ENCODE results near the gene ZNF516. TPM values are rescaled to one million over a fixed set of nuclear protein-coding genes. Genes with fewer than 3 reads are reported as not detected.

ZNF516 gene
- polyA plus RNA-seq, 3 donors: 5.0 to 41.9 (median 8.6) TPM

DNA sequence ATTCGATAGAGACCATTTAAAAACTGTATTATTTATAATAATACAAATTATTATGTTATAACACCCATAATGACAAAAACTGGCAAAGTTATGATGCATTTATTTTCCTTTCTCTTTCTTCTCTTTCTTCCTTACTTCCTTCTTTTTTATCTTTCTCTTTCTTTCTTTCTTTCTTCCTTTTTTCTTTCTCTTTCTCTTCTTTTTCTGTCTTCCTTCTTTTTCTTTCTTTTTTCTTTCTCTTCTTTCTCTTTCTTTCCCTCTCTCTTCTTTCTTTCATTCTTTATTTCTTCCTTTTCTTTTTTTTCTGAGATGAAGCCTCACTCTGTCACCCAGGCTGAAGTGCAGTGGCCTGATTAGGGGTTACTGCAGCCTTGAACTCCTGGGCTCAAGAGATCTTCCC lies 27.5 kb upstream of the ZNF516 start:
- H3K79me2 ChIP-seq (ENCODE audit: insufficient read depth, low read length): no peaks in the 10 kb centered on the region
- Mint-ChIP-seq H3K9me3 (peaks cover 0 to 2% (median 0%) of the 10 kb centered on the region in 7 donors), H3K27me3 (ENCODE audit: low read depth in 3 of 3) (peaks cover 0 to 5% (median 2%) of the 10 kb centered on the region in 3 donors), H3K4me3 (peak overlapping the region in 1 of 2 donors; percentile 64), H3K36me3 (no peaks in the 10 kb centered on the region), H3K4me1 (peaks cover 28% of the 10 kb centered on the region), H3K27ac (peak overlapping the region in 2 of 7 donors; percentile 5 to 47)
- H3K9ac ChIP-seq (ENCODE audit: insufficient read depth, low read length, poor library complexity, severe bottlenecking): no peak overlapping the region
- peaks cover 18 to 24% of the 10 kb centered on the region in 2 donors for H3K4me1 ChIP-seq (ENCODE audit: control insufficient read depth in 1 of 2, insufficient read depth in 2 of 2, low read length in 2 of 2)
- no peaks in the 10 kb centered on the region for H3K27me3 ChIP-seq (ENCODE audit: control insufficient read depth in 2 of 2, insufficient read depth in 2 of 2, low read length in 2 of 2)
- no peak for DNase-seq
- H4K20me1 ChIP-seq (ENCODE audit: insufficient read depth, low read length): no peaks in the 10 kb centered on the region
- no peaks in the 10 kb centered on the region for H3K36me3 ChIP-seq (replicated peaks in 1 of 2; ENCODE audit: control insufficient read depth in 1 of 2, insufficient read depth in 2 of 2, low read length in 2 of 2)
- no peak overlapping the region for H3K4me2 ChIP-seq (replicated peaks; ENCODE audit: extremely low read depth, low read length, poor library complexity, severe bottlenecking)
- TF ChIP-seq CTCF (IDR thresholded peaks at IDR 0.05): peak; percentile 20
- no peak overlapping the region for H3K4me3 ChIP-seq (replicated peaks in 1 of 3; ENCODE audit: low read depth in 2 of 3, low read length in 3 of 3)
- intact Hi-C loops (cut with micrococcal nuclease): no loop called here
- H3K27ac ChIP-seq (ENCODE audit: low read depth in 1 of 2, low read length in 2 of 2): no peak overlapping the region
- H2AFZ ChIP-seq (ENCODE audit: insufficient read depth, low read depth, low read length, poor library complexity, severe bottlenecking): no peak overlapping the region
- no peaks in the 10 kb centered on the region for H3K9me3 ChIP-seq (replicated peaks in 1 of 2; ENCODE audit: control insufficient read depth in 1 of 2, insufficient read depth in 1 of 2, low read length in 2 of 2)
- WGBS (ENCODE audit: insufficient coverage): no CpG with 5 or more reads among the region's 1 CpG

- Histone ChIP-seq H3K9ac (ENCODE audit: insufficient read depth, low read length, poor library complexity, severe bottlenecking) (no peak overlapping the region), H3K36me3 (replicated peaks in 1 of 2; ENCODE audit: control insufficient read depth in 1 of 2, insufficient read depth in 2 of 2, low read length in 2 of 2) (no peaks in the 10 kb centered on the region), H3K27ac (ENCODE audit: low read depth in 1 of 2, low read length in 2 of 2) (no peak overlapping the region), H3K4me2 (replicated peaks; ENCODE audit: extremely low read depth, low read length, poor library complexity, severe bottlenecking) (no peak overlapping the region), H4K20me1 (ENCODE audit: insufficient read depth, low read length) (no peaks in the 10 kb centered on the region), H3K27me3 (ENCODE audit: control insufficient read depth in 2 of 2, insufficient read depth in 2 of 2, low read length in 2 of 2) (no peaks in the 10 kb centered on the region), H3K79me2 (ENCODE audit: insufficient read depth, low read length) (no peaks in the 10 kb centered on the region), H3K4me3 (replicated peaks in 1 of 3; ENCODE audit: low read depth in 2 of 3, low read length in 3 of 3) (no peak overlapping the region), H3K9me3 (replicated peaks in 1 of 2; ENCODE audit: control insufficient read depth in 1 of 2, insufficient read depth in 1 of 2, low read length in 2 of 2) (no peaks in the 10 kb centered on the region), H2AFZ (ENCODE audit: insufficient read depth, low read depth, low read length, poor library complexity, severe bottlenecking) (no peak overlapping the region), H3K4me1 (ENCODE audit: control insufficient read depth in 1 of 2, insufficient read depth in 2 of 2, low read length in 2 of 2) (peaks cover 21 to 27% of the 10 kb centered on the region in 2 donors)
- Mint-ChIP-seq H3K36me3 (no peaks in the 10 kb centered on the region), H3K27ac (peak overlapping the region in 2 of 7 donors; percentile 43 to 46), H3K9me3 (peaks cover 0 to 1% (median 0%) of the 10 kb centered on the region in 7 donors), H3K27me3 (ENCODE audit: low read depth in 3 of 3) (peaks cover 0 to 5% (median 2%) of the 10 kb centered on the region in 3 donors), H3K4me1 (peaks cover 31% of the 10 kb centered on the region), H3K4me3 (no peak overlapping the region)
- no peak for TF ChIP-seq CTCF (IDR thresholded peaks at IDR 0.05)
- 85% methylated on average over 8 of the region's 19 CpGs for WGBS (ENCODE audit: insufficient coverage)
- DNase-seq: no peak
- intact Hi-C loops (cut with micrococcal nuclease): no loop called here
Observed at GRCh38 chr18:76522122-76522503, 27.1 kb upstream of the ZNF516 start.
